HEK293 (cell line): ENCODE results near the gene TAF10.

Source experiments
- CTCF ChIA-PET: fragments of 350-600 bp; formaldehyde crosslinking; extraction: SDS; loops from one replicate; lab custom pipeline; 2021; ENCODE audit warnings: antibody characterized with exemption; lab: Yijun Ruan, JAX
- POLR2A ChIA-PET: fragments of 300-600 bp; formaldehyde crosslinking; extraction: SDS; loops from one replicate; lab custom pipeline; 2020; ENCODE audit warnings: antibody characterized with exemption, inconsistent platforms; lab: Yijun Ruan, JAX
- H3K27ac ChIP-seq: fragments of 200-500 bp; sonication (Bioruptor generic); 2 replicates; pipeline ENCODE4 v1.5.1; 2014; ENCODE audit warnings: low read depth, low read length, control low read depth, inconsistent platforms; ENCODE audit errors: extremely low read depth
- H3K36me3 ChIP-seq, 2 experiments: fragments of 200-500 bp in 1 of 2; sonication (Bioruptor generic) in 1 of 2; 1 replicate in 1 of 2; 2 replicates in 1 of 2; pipeline ENCODE4 v1.5.1; 2014 to 2017; ENCODE audit warnings: inconsistent platforms in 2 of 2, low read length in 2 of 2; ENCODE audit not compliant: control insufficient read depth in 2 of 2, insufficient read depth in 1 of 2
- H3K4me1 ChIP-seq: fragments of 200-500 bp; sonication (Bioruptor generic); 2 replicates; pipeline ENCODE4 v1.5.1; 2014; ENCODE audit warnings: mild to moderate bottlenecking, low read length, inconsistent platforms; ENCODE audit not compliant: control insufficient read depth, insufficient read depth
- H3K4me3 ChIP-seq: 2 replicates; pipeline ENCODE4 v1.5.1; 2011; ENCODE audit warnings: low read depth, mild to moderate bottlenecking, control low read depth, low read length, moderate library complexity
- H3K9me3 ChIP-seq: fragments of 200-500 bp; sonication (Bioruptor generic); 2 replicates; pipeline ENCODE4 v1.5.1; 2014; ENCODE audit warnings: low read depth, low read length, inconsistent platforms; ENCODE audit not compliant: control insufficient read depth, insufficient read depth
- KLF10 ChIP-seq: fragments of 450-650 bp; IDR thresholded peaks from 2 replicates; pipeline ENCODE4 v1.5.1; 2018; ENCODE audit warnings: missing biosample characterization, mild to moderate bottlenecking, missing genetic modification characterization
- SALL2 ChIP-seq: fragments of 450-650 bp; formaldehyde crosslinking; IDR thresholded peaks from 2 replicates; pipeline ENCODE4 v1.5.0; 2017; ENCODE audit warnings: missing biosample characterization, mild to moderate bottlenecking, missing genetic modification characterization, borderline replicate concordance
- ZBTB17 ChIP-seq: fragments of 450-650 bp; formaldehyde crosslinking; IDR thresholded peaks from 2 replicates; pipeline ENCODE4 v1.5.1; 2016; ENCODE audit warnings: missing biosample characterization, missing genetic modification characterization
- ZBTB20 ChIP-seq: fragments of 450-650 bp; formaldehyde crosslinking; IDR thresholded peaks from 2 replicates; pipeline ENCODE4 v1.5.1; 2016; ENCODE audit warnings: missing biosample characterization, missing genetic modification characterization
- ZNF112 ChIP-seq: fragments of 450-650 bp; formaldehyde crosslinking; IDR thresholded peaks from 2 replicates; pipeline ENCODE4 v1.5.0; 2017; ENCODE audit warnings: missing biosample characterization, missing genetic modification characterization
- ZNF146 ChIP-seq: fragments of 450-650 bp; formaldehyde crosslinking; IDR thresholded peaks from 2 replicates; pipeline ENCODE4 v1.5.1; 2016; ENCODE audit warnings: missing biosample characterization, missing genetic modification characterization
- ZNF175 ChIP-seq: fragments of 450-650 bp; formaldehyde crosslinking; IDR thresholded peaks from 2 replicates; pipeline ENCODE4 v1.5.1; 2016; ENCODE audit warnings: missing biosample characterization, missing genetic modification characterization
- ZNF274 ChIP-seq, 2 experiments: fragments of 200-500 bp in 1 of 2; fragments of 450-650 bp in 1 of 2; sonication (Bioruptor generic) in 1 of 2; formaldehyde crosslinking in 1 of 2; IDR thresholded peaks; 2 replicates each; pipeline versions ENCODE4 v1.5.1 to v1.6.1; 2014 to 2016; ENCODE audit warnings: borderline replicate concordance in 1 of 2, inconsistent platforms in 1 of 2, low read length in 1 of 2, missing biosample characterization in 1 of 2, missing genetic modification characterization in 1 of 2
- ZNF292 ChIP-seq: fragments of 450-650 bp; formaldehyde crosslinking; IDR thresholded peaks from 2 replicates; pipeline ENCODE4 v1.5.1; 2016; ENCODE audit warnings: low read depth, missing biosample characterization, missing genetic modification characterization, borderline replicate concordance
- ZNF350 ChIP-seq: fragments of 450-650 bp; formaldehyde crosslinking; IDR thresholded peaks from 2 replicates; pipeline ENCODE4 v1.5.0; 2017; ENCODE audit warnings: missing biosample characterization, mild to moderate bottlenecking, missing genetic modification characterization
- ZNF354C ChIP-seq: fragments of 450-650 bp; formaldehyde crosslinking; IDR thresholded peaks from 2 replicates; pipeline ENCODE4 v1.5.1; 2016; ENCODE audit warnings: missing biosample characterization, missing genetic modification characterization, low read depth, borderline replicate concordance
- ZNF423 ChIP-seq: fragments of 450-650 bp; formaldehyde crosslinking; IDR thresholded peaks from 2 replicates; pipeline ENCODE4 v1.5.1; 2016; ENCODE audit warnings: missing biosample characterization, missing genetic modification characterization
- ZNF473 ChIP-seq: fragments of 450-650 bp; formaldehyde crosslinking; IDR thresholded peaks from 2 replicates; pipeline ENCODE4 v1.5.1; 2017; ENCODE audit warnings: missing biosample characterization, missing genetic modification characterization
- ZNF514 ChIP-seq: fragments of 450-650 bp; formaldehyde crosslinking; IDR thresholded peaks from 2 replicates; pipeline ENCODE4 v1.5.1; 2016; ENCODE audit warnings: missing biosample characterization, missing genetic modification characterization
- ZNF549 ChIP-seq: fragments of 450-650 bp; IDR thresholded peaks from 2 replicates; pipeline ENCODE4 v1.5.1; 2018; ENCODE audit warnings: missing biosample characterization, missing genetic modification characterization, mild to moderate bottlenecking, inconsistent platforms, moderate library complexity
- ZNF658 ChIP-seq: fragments of 450-650 bp; formaldehyde crosslinking; IDR thresholded peaks from 2 replicates; pipeline ENCODE4; 2016; ENCODE audit warnings: missing biosample characterization, missing genetic modification characterization
- ZNF747 ChIP-seq: fragments of 450-650 bp; formaldehyde crosslinking; IDR thresholded peaks from 2 replicates; pipeline ENCODE4 v1.5.1; 2016; ENCODE audit warnings: missing biosample characterization, missing genetic modification characterization
- ZNF777 ChIP-seq: fragments of 450-650 bp; formaldehyde crosslinking; IDR thresholded peaks from 2 replicates; pipeline ENCODE4 v1.5.1; 2017; ENCODE audit warnings: missing biosample characterization, missing genetic modification characterization, borderline replicate concordance
- TF ChIP-seq, protein P1 (sequence below): fragments of 450-650 bp; formaldehyde crosslinking; IDR thresholded peaks from 2 replicates; pipeline ENCODE4 v1.5.1; 2016; ENCODE audit warnings: missing biosample characterization, missing genetic modification characterization
- TF ChIP-seq, protein P2 (sequence below): fragments of 450-650 bp; formaldehyde crosslinking; optimal IDR thresholded peaks from 2 replicates; pipeline ENCODE3; 2016; ENCODE audit warnings: missing biosample characterization, mild to moderate bottlenecking, missing genetic modification characterization
- TF ChIP-seq, protein P3 (sequence below): fragments of 450-650 bp; formaldehyde crosslinking; IDR thresholded peaks from 2 replicates; pipeline ENCODE4 v1.5.1; 2016; ENCODE audit warnings: missing biosample characterization, missing genetic modification characterization

The TAF10 gene

DNA sequence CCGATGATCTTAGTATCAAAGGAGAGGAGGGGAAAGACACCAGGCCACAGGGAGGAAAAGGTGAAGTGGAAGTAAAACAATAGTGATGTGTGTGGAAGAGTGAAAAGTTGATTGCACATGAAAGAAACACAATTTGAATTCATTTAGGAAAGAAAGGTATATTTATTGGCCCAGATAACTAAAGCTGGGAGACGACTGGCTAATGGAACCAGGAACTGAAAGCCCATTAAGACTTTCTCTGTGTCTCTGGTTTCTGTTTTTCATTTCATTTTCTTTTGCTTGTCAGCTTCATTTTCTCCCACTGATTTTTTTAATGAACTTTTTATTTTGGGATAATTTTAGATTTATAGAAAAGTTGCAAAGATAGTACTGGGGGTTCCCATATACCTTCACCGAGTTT, 48.7 kb upstream of the TAF10 start:
- POLR2A ChIA-PET = no interaction called here
- Histone ChIP-seq H3K27ac (no peak overlapping the region), H3K36me3 (no peaks in the 10 kb centered on the region), H3K4me1 (no peaks in the 10 kb centered on the region), H3K9me3 (no peaks in the 10 kb centered on the region), H3K4me3 (no peak overlapping the region)
- TF ChIP-seq ZNF354C (tag by site-specific recombination) (no peak), ZNF112 (tag by site-specific recombination) (no peak), KLF10 (tag by site-specific recombination) (no peak), ZNF514 (tag by site-specific recombination) (no peak), ZNF658 (tag by site-specific recombination) (no peak), ZNF292 (tag by site-specific recombination) (no peak), ZNF423 (tag by site-specific recombination) (no peak), ZNF274 (IDR thresholded peaks at IDR 0.05; ENCODE audit: low read length) (no peak), ZNF274 (tag by site-specific recombination; IDR thresholded peaks at IDR 0.05; ENCODE audit: borderline replicate concordance) (no peak), ZNF350 (no peak), ZNF777 (tag by site-specific recombination) (no peak), ZNF175 (tag by site-specific recombination) (no peak), ZBTB17 (no peak), SALL2 (tag by site-specific recombination) (no peak), ZNF146 (tag by site-specific recombination) (no peak)
- TF ChIP-seq, protein P1, sequence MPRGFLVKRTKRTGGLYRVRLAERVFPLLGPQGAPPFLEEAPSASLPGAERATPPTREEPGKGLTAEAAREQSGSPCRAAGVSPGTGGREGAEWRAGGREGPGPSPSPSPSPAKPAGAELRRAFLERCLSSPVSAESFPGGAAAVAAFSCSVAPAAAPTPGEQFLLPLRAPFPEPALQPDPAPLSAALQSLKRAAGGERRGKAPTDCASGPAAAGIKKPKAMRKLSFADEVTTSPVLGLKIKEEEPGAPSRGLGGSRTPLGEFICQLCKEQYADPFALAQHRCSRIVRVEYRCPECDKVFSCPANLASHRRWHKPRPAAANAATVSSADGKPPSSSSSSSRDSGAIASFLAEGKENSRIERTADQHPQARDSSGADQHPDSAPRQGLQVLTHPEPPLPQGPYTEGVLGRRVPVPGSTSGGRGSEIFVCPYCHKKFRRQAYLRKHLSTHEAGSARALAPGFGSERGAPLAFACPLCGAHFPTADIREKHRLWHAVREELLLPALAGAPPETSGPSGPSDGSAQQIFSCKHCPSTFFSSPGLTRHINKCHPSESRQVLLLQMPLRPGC (tag by site-specific recombination) = no peak
- TF ChIP-seq, protein P2, sequence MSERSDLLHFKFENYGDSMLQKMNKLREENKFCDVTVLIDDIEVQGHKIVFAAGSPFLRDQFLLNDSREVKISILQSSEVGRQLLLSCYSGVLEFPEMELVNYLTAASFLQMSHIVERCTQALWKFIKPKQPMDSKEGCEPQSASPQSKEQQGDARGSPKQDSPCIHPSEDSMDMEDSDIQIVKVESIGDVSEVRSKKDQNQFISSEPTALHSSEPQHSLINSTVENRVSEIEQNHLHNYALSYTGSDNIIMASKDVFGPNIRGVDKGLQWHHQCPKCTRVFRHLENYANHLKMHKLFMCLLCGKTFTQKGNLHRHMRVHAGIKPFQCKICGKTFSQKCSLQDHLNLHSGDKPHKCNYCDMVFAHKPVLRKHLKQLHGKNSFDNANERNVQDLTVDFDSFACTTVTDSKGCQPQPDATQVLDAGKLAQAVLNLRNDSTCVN (tag by site-specific recombination) = no peak
- CTCF ChIA-PET = no interaction called here

DNA sequence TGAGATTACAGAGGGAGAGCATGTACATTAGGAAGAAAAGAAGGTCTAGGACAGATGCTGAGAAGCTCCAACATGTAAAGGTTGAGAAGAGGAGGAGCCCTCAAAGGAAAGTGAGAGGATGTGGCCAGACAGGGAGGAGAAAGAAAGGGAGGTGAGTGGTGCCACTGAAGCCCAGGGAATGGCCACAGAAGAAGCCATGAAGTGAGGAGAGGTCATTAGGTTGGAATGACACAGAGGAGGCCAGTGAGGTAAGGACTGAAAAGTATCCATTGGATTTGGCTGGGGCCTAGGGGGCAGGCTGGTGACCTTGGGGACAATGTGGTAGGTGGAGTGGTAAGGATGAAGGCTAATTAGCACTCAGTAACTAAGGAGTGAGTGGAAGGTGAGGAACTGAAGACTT, 46.6 kb upstream of the TAF10 start:
- TF ChIP-seq, protein P1 (tag by site-specific recombination) = no peak
- TF ChIP-seq ZNF473 (tag by site-specific recombination) (no peak), ZNF747 (tag by site-specific recombination) (no peak), ZBTB20 (tag by site-specific recombination) (no peak), ZNF549 (tag by site-specific recombination) (no peak)
- TF ChIP-seq, protein P3, sequence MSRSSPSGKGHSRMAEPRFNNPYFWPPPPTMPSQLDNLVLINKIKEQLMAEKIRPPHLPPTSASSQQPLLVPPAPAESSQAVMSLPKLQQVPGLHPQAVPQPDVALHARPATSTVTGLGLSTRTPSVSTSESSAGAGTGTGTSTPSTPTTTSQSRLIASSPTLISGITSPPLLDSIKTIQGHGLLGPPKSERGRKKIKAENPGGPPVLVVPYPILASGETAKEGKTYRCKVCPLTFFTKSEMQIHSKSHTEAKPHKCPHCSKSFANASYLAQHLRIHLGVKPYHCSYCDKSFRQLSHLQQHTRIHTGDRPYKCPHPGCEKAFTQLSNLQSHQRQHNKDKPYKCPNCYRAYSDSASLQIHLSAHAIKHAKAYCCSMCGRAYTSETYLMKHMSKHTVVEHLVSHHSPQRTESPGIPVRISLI = no peak
- TF ChIP-seq, all 188 proteins: peak for 0
- Histone ChIP-seq H3K9me3 (no peaks in the 10 kb centered on the region), H3K36me3 (no peaks in the 10 kb centered on the region), H3K4me1 (no peaks in the 10 kb centered on the region), H3K27ac (no peak overlapping the region), H3K4me3 (no peak overlapping the region)
- ChIA-PET CTCF (interaction anchor here (1.2 to 1.8 kb wide), 2 partner anchors 25 to 127 kb away, joined by 5 to 6 read pairs; partner anchors contain the start of gene MRPL17), POLR2A (interaction anchor here (1.1 kb wide), 1 partner anchor 15 kb away, joined by 3 read pairs; no protein-coding TSS in a partner anchor)
